ENCODE measurements around the gene APOL5.
"Not testable (repeated sequence)": the region's sequence is repeated elsewhere in the genome, so short reads cannot be mapped to it uniquely, and the experiment has no call there.

Gene APOL5

DNA sequence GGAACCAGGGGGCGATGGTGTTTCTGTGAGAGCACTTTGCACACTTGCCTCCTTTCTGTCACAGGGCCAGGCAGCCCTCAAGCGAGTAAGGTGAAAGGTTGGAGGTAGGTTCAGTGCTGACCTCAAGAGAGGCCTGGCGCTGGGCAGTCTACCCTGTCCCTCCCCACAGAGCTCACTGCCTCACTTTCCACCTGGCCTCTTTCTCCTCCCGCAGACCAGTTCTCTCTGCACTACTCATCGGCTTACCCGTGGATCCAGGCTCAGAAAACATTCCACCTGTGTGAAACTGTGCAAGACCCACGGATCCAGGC, 16.8 kb downstream of the APOL5 start:
- H4K20me1 ChIP-seq (ENCODE audit: insufficient read depth) = no peaks in the 10 kb centered on the region
- no peaks in the 10 kb centered on the region for H3K4me1 ChIP-seq (ENCODE audit: low read depth, poor library complexity, severe bottlenecking)
- no peak overlapping the region for H3K27ac ChIP-seq
- no peaks in the 10 kb centered on the region for H3K27me3 ChIP-seq (ENCODE audit: insufficient read depth, low read depth)
- H3K9ac ChIP-seq = no peak overlapping the region
- no peaks in the 10 kb centered on the region for H3K79me2 ChIP-seq (ENCODE audit: insufficient read depth, low read depth)
- no peaks in the 10 kb centered on the region for H3K36me3 ChIP-seq (ENCODE audit: insufficient read depth)
- no peak overlapping the region for H3K4me2 ChIP-seq
- TF ChIP-seq, protein P1, sequence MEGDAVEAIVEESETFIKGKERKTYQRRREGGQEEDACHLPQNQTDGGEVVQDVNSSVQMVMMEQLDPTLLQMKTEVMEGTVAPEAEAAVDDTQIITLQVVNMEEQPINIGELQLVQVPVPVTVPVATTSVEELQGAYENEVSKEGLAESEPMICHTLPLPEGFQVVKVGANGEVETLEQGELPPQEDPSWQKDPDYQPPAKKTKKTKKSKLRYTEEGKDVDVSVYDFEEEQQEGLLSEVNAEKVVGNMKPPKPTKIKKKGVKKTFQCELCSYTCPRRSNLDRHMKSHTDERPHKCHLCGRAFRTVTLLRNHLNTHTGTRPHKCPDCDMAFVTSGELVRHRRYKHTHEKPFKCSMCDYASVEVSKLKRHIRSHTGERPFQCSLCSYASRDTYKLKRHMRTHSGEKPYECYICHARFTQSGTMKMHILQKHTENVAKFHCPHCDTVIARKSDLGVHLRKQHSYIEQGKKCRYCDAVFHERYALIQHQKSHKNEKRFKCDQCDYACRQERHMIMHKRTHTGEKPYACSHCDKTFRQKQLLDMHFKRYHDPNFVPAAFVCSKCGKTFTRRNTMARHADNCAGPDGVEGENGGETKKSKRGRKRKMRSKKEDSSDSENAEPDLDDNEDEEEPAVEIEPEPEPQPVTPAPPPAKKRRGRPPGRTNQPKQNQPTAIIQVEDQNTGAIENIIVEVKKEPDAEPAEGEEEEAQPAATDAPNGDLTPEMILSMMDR (conservative IDR thresholded peaks at IDR 0.05; ENCODE audit: low read depth, low read length) = no peak
- H2AFZ ChIP-seq (ENCODE audit: low read depth) = no peak overlapping the region
- H3K4me3 ChIP-seq (IDR thresholded peaks at IDR 0.05; ENCODE audit: insufficient read depth, low read depth, low read length) = no peak overlapping the region

DNA sequence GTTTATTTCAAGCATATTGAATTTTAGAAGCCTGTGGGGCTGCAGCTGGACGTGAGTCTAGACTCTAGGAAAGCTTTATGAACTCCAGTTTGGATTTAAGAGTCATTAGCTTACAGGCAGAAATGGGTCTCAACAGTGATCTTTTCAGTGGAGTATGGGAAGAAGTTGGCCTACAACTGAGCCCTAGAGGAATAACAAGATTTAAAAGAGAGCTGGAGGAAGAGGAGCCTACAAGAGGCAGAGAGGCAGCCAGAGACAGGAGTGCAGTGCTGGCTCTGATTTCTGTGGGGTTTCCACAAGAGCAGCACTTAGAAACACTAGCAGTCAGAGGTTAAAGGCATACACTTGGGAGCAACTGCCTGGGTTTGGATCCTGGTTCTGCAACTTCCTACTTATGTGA, 17.9 kb downstream of the APOL5 start:
- no peak overlapping the region for H3K4me3 ChIP-seq (IDR thresholded peaks at IDR 0.05; ENCODE audit: insufficient read depth, low read depth, low read length)
- H3K27ac ChIP-seq = no peak overlapping the region
- TF ChIP-seq, protein P1 (conservative IDR thresholded peaks at IDR 0.05; ENCODE audit: low read depth, low read length) = no peak

DNA sequence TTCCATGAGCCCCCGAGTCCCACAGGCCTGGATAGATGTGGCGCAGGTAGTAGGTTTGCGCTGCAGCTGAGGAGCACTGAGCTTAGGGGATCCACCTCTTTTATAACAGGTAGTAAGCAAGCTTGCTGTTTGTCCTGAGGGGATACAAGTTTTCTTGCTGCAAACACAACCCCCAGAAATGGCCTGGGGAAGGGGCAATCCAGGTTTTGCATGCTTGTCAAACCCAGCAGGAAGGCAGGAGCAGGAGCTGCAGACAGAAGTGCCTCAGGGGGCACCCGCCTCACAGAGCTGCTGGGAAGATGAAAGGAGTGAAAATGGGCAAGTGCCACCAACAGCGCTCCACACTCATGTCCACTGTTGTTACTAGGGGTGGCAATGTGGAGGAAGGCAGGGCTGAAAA, 18.5 kb downstream of the APOL5 start:
- Histone ChIP-seq H3K36me3 (ENCODE audit: insufficient read depth) (no peaks in the 10 kb centered on the region), H4K20me1 (ENCODE audit: insufficient read depth) (no peaks in the 10 kb centered on the region), H3K9ac (no peak overlapping the region), H3K4me2 (no peak overlapping the region), H3K27ac (no peak overlapping the region), H3K27me3 (ENCODE audit: insufficient read depth, low read depth) (no peaks in the 10 kb centered on the region), H3K4me1 (ENCODE audit: low read depth, poor library complexity, severe bottlenecking) (no peaks in the 10 kb centered on the region), H2AFZ (ENCODE audit: low read depth) (no peak overlapping the region), H3K4me3 (IDR thresholded peaks at IDR 0.05; ENCODE audit: insufficient read depth, low read depth, low read length) (no peak overlapping the region), H3K79me2 (ENCODE audit: insufficient read depth, low read depth) (no peaks in the 10 kb centered on the region)
- TF ChIP-seq, protein P1 (conservative IDR thresholded peaks at IDR 0.05; ENCODE audit: low read depth, low read length) = no peak

More for the DNA sequence above, 17.9 kb downstream of the APOL5 start:
- Histone ChIP-seq H4K20me1 (ENCODE audit: insufficient read depth) (no peaks in the 10 kb centered on the region), H3K4me1 (ENCODE audit: low read depth, poor library complexity, severe bottlenecking) (no peaks in the 10 kb centered on the region), H3K4me2 (no peak overlapping the region), H3K27me3 (ENCODE audit: insufficient read depth, low read depth) (no peaks in the 10 kb centered on the region), H3K36me3 (ENCODE audit: insufficient read depth) (no peaks in the 10 kb centered on the region), H3K79me2 (ENCODE audit: insufficient read depth, low read depth) (no peaks in the 10 kb centered on the region), H3K9ac (no peak overlapping the region), H2AFZ (ENCODE audit: low read depth) (no peak overlapping the region)

DNA sequence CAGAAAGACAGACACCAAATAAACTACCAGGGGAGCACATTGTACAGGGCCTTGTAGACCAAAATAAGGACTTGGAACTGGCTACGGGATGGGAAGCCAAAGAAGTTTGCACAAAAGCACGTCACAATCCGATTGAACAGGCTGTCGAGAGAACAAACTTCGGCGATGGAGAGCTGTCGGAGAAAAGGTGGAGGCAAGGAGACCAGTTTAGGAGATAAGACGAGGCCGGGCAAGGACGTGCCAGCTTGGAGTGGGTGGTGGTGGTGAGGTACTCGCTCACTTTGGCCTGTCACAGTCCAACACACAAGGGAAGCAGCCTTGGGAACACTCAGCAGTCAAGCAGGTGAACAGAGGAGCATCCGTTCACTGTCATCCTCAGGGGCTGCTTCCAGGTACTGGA, 19.0 kb downstream of the APOL5 start:
- no peaks in the 10 kb centered on the region for H3K4me1 ChIP-seq (ENCODE audit: low read depth, poor library complexity, severe bottlenecking)
- H3K36me3 ChIP-seq (ENCODE audit: insufficient read depth) = no peaks in the 10 kb centered on the region
- no peaks in the 10 kb centered on the region for H4K20me1 ChIP-seq (ENCODE audit: insufficient read depth)
- no peak overlapping the region for H3K4me3 ChIP-seq (IDR thresholded peaks at IDR 0.05; ENCODE audit: insufficient read depth, low read depth, low read length)
- TF ChIP-seq, protein P1 (conservative IDR thresholded peaks at IDR 0.05; ENCODE audit: low read depth, low read length) = no peak
- no peaks in the 10 kb centered on the region for H3K79me2 ChIP-seq (ENCODE audit: insufficient read depth, low read depth)
- no peak overlapping the region for H3K4me2 ChIP-seq
- H3K27ac ChIP-seq = no peak overlapping the region
- no peak overlapping the region for H2AFZ ChIP-seq (ENCODE audit: low read depth)
- H3K9ac ChIP-seq = no peak overlapping the region
- no peaks in the 10 kb centered on the region for H3K27me3 ChIP-seq (ENCODE audit: insufficient read depth, low read depth)

DNA sequence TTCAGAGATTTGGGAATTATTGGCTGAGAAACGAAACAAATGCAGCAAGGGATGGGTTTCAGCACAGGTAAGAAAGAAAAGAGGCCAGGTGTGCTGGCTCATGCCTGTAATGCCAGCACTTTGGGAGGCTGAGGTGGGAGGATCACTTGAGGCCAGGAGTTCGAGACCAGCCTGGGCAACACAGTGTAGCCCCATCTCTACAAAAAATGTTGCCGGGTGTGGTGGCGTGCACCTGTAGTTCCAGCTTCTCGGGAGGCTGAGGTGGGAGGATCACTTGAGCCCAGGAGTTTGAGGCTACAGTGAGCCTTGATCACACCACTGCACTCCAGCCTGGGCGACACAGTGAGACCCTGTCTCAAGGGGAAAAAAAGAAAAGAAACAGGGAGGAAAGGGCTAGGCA, 20.2 kb downstream of the APOL5 start:
- H3K36me3 ChIP-seq (ENCODE audit: insufficient read depth); H3K27ac ChIP-seq; H3K4me1 ChIP-seq (ENCODE audit: low read depth, poor library complexity, severe bottlenecking); H3K79me2 ChIP-seq (ENCODE audit: insufficient read depth, low read depth); H3K4me2 ChIP-seq; H3K27me3 ChIP-seq (ENCODE audit: insufficient read depth, low read depth); H4K20me1 ChIP-seq (ENCODE audit: insufficient read depth); H3K4me3 ChIP-seq (IDR thresholded peaks at IDR 0.05; ENCODE audit: insufficient read depth, low read depth, low read length); H2AFZ ChIP-seq (ENCODE audit: low read depth); H3K9ac ChIP-seq: not testable (repeated sequence)

Data from KMS-11 (cell line).